Body of pancreas (tissue), 4 donors: ENCODE results near the gene TOP3B.

ENCODE experiments used
- POLR2A ChIP-seq, 3 donors: fragments of 450-650 bp; IDR thresholded peaks; one replicate each; pipeline ENCODE4 v1.6.1; 2016; ENCODE audit warnings: antibody characterized with exemption in 3 of 3, mild to moderate bottlenecking in 2 of 3
- TF ChIP-seq, protein P1 (sequence below), 7 experiments: fragments of 450-650 bp in 4 of 7; fragments of 200-600 bp in 3 of 7; sonication (generic) in 3 of 7; IDR thresholded peaks; one replicate each; pipeline ENCODE4 v1.5.1; 2016 to 2019; ENCODE audit warnings: antibody characterized with exemption in 7 of 7

DNA sequence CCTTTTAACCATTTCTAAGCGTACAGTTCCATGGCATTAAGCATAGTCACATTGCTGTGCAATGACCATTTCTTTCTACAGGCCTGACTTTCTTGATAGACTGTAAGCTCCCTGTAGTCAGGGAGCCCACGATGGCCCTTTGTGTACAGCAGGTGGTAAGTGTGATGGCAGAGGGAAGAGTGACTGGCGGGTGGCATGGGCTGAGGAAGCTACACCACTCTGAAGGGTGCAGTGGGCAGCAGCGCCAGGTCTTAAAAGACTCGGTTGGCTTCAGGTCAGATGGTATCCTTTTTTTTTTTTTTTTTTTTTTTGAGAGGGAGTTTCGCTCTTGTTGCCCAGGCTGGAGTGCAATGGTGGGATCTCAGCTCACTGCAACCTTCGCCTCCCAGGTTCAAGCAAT lies 31.5 kb downstream of the TOP3B start:
- TF ChIP-seq, protein P1, sequence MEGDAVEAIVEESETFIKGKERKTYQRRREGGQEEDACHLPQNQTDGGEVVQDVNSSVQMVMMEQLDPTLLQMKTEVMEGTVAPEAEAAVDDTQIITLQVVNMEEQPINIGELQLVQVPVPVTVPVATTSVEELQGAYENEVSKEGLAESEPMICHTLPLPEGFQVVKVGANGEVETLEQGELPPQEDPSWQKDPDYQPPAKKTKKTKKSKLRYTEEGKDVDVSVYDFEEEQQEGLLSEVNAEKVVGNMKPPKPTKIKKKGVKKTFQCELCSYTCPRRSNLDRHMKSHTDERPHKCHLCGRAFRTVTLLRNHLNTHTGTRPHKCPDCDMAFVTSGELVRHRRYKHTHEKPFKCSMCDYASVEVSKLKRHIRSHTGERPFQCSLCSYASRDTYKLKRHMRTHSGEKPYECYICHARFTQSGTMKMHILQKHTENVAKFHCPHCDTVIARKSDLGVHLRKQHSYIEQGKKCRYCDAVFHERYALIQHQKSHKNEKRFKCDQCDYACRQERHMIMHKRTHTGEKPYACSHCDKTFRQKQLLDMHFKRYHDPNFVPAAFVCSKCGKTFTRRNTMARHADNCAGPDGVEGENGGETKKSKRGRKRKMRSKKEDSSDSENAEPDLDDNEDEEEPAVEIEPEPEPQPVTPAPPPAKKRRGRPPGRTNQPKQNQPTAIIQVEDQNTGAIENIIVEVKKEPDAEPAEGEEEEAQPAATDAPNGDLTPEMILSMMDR (IDR thresholded peaks at IDR 0.05), result no peak
- TF ChIP-seq POLR2A (IDR thresholded peaks at IDR 0.05), result no peak
